Left lung (tissue), 10 donors: ENCODE measurements around the gene HS6ST2. TPM values are rescaled to one million over a fixed set of nuclear protein-coding genes. Genes with fewer than 3 reads are reported as not detected.

Experiments
- ATAC-seq: fragments of 200-7000 bp; cut with Tn5 transposase; one replicate; pipeline ENCODE4 v1.9.1; 2020; ENCODE audit warnings: moderate library complexity
- DNase-seq, 4 donors: peaks; one replicate each; pipeline ENCODE4 v3.0.0-alpha.2; 2013 to 2020
- H3K27ac ChIP-seq, 2 donors: fragments of 200-600 bp; sonication (generic) in 1 of 2; one replicate each; pipeline versions ENCODE4 v1.5.0 to v1.8.0; 2020 to 2021
- H3K27me3 ChIP-seq, 2 donors: fragments of 200-600 bp; sonication (generic) in 1 of 2; one replicate each; pipeline versions ENCODE4 v1.5.0 to v1.8.0; 2020 to 2021
- H3K36me3 ChIP-seq, 2 donors: fragments of 200-600 bp; sonication (generic) in 1 of 2; one replicate each; pipeline versions ENCODE4 v1.5.0 to v1.8.0; 2020 to 2021
- H3K4me1 ChIP-seq, 2 donors: fragments of 200-600 bp; one replicate each; pipeline ENCODE4 v1.8.0; 2021
- H3K4me3 ChIP-seq, 2 donors: fragments of 200-600 bp; sonication (generic) in 1 of 2; one replicate each; pipeline versions ENCODE4 v1.5.0 to v1.8.0; 2020 to 2021; ENCODE audit warnings: mild to moderate bottlenecking in 1 of 2
- H3K9me3 ChIP-seq, 2 donors: fragments of 200-600 bp; sonication (generic) in 1 of 2; one replicate each; pipeline versions ENCODE4 v1.5.0 to v1.8.0; 2020 to 2021
- CTCF ChIP-seq, 2 donors: fragments of 200-600 bp; sonication (generic) in 1 of 2; IDR thresholded peaks; one replicate each; pipeline versions ENCODE4 v1.5.0 to v1.8.0; 2021; ENCODE audit warnings: antibody characterized with exemption in 2 of 2
- intact Hi-C, 2 donors: fragments of 100-400 bp; cut with DNase I; formaldehyde crosslinking; loops; one replicate each; pipeline versions ENCODE4 v1.11.2 to v1.14.2; 2022
- polyA plus RNA-seq, 6 donors: library from polyadenylated mRNA; unstranded; fragments of 120-200 nt; gene quantifications; one replicate each; pipeline ENCODE4 v1.2.1, GENCODE V29; 2013; ENCODE audit not compliant: insufficient read length in 6 of 6
- total RNA-seq, 2 donors: library from RNA; stranded (reverse); fragmentation: NEBNext Ultra II Directional; extraction: Animal tissue kit (Norgen Biotek cat#: 25700); gene quantifications; one replicate each; pipeline ENCODE4 v1.2.1, GENCODE V29; 2021
- donor health status: DM: no; HTN: yes; CAD: no.
- donor health status: DM: no; HTN: no; CAD: no.

HS6ST2 gene
- total and polyA plus RNA-seq, 8 donors = 1.0 to 22.9 (median 15.2) TPM

DNA sequence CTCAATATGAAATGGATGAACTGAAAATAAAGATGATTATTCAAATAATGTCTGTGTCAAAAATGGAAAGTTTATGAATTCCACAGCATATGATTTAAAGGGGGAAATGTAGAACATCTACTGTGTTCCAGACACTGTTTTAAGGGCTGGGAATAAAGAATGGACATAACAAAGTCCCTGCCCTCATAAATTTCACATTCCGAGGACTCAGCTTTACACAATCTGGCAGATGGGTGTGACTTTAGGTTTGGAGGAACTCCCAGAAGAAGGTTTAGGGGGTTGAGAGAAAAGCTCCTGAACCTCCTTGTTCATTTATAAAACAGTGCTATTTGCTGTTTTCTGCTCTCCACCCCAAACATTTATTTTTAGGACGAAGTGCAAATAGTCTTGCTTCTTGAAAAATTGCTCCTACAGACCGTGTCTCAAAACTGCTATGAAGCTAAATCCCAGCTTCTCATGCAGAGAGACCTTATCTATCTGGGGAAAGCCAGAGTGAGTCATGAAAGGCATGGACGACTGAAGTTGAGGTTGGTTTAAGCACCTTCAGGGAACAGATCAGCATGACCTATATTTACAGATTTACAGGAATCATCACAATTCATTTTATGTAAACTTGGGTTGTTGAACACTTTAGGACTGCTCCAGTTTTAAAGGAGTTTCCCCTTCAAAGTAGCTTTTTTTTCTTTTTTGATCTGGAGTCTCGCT is 184.3 kb downstream of the HS6ST2 start:
- H3K4me1 ChIP-seq = no peaks in the 10 kb centered on the region
- no peak for TF ChIP-seq CTCF (IDR thresholded peaks at IDR 0.05)
- no peaks in the 10 kb centered on the region for H3K9me3 ChIP-seq
- no peak overlapping the region for H3K4me3 ChIP-seq
- H3K27me3 ChIP-seq = no peaks in the 10 kb centered on the region
- intact Hi-C loops = no loop called here
- DNase-seq (no peak), ATAC-seq (no peak)
- no peak overlapping the region for H3K27ac ChIP-seq
- no peaks in the 10 kb centered on the region for H3K36me3 ChIP-seq

DNA sequence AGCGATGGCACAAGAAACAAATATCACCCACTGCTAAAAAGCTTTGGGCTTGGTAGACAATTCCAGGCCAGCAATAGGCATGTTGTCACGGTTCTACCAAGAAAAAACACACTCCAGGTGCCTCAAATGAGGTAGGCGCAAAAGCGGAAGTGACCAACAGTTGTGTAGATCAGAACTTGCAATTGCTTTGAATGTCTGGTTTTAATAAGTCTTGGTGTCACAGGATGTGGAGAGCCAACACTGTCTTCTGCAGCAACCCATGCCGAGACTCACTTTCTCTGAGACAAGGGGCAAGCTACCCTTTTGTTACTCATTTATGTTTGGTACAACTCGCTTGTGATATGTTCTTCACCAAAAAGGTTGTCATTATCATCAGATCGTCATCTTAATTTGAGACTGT is 188.8 kb downstream of the HS6ST2 start:
- no peaks in the 10 kb centered on the region for H3K9me3 ChIP-seq
- DNase-seq (no peak), ATAC-seq (no peak)
- intact Hi-C loops = no loop called here
- H3K4me1 ChIP-seq = no peaks in the 10 kb centered on the region
- peaks cover 0 to 5% of the 10 kb centered on the region in 2 donors for H3K27me3 ChIP-seq
- H3K4me3 ChIP-seq = no peak overlapping the region
- no peaks in the 10 kb centered on the region for H3K36me3 ChIP-seq
- TF ChIP-seq CTCF (IDR thresholded peaks at IDR 0.05) = no peak
- H3K27ac ChIP-seq = no peak overlapping the region

DNA sequence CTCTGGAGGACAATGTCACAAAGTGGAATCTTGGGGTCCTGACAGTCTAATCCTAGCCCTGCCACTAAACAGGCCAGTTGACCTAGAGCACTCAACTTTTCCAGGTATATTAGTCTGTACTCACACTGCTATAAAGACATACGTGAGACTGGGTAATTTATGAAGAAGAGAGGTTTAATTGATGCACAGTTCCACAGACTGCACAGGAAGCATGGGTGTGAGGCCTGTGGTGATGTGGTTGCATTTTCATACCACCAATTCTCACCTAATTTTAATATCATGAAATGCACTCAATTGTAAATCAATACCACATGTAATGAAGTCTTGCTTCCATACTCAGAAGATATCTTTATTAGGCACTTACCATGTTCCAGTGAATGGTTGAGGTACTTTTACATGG is 192.0 kb downstream of the HS6ST2 start:
- DNase-seq (no peak), ATAC-seq (no peak)
- Histone ChIP-seq H3K36me3 (no peaks in the 10 kb centered on the region), H3K9me3 (no peaks in the 10 kb centered on the region), H3K4me3 (no peak overlapping the region), H3K4me1 (no peaks in the 10 kb centered on the region), H3K27ac (no peak overlapping the region), H3K27me3 (peaks cover 0 to 8% of the 10 kb centered on the region in 2 donors)
- no peak for TF ChIP-seq CTCF (IDR thresholded peaks at IDR 0.05)
- intact Hi-C loops = no loop called here

DNA sequence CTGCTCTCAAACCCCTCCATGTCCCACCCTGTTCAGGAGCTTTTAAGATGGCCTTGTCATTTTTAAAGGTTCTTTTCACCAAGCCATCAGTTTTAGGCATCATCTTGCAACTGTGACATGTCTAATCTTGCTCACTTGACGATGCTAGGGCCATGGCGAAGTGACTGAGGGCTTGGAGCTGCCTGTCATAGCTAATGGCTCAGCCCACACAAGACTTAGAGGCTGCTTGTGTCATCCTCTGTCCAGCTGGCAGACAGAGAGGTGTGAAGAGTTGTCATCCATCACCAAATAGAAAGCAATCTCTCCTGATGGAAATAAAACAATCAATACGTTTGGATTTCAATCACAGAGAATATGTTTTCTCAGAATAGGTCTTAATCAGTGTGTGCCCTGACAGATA is 194.9 kb downstream of the HS6ST2 start:
- no peaks in the 10 kb centered on the region for H3K36me3 ChIP-seq
- no peaks in the 10 kb centered on the region for H3K4me1 ChIP-seq
- no peak overlapping the region for H3K4me3 ChIP-seq
- intact Hi-C loops = no loop called here
- H3K9me3 ChIP-seq = no peaks in the 10 kb centered on the region
- TF ChIP-seq CTCF (IDR thresholded peaks at IDR 0.05) = no peak
- ATAC-seq (no peak), DNase-seq (no peak)
- H3K27me3 ChIP-seq = peaks cover 0 to 8% of the 10 kb centered on the region in 2 donors
- H3K27ac ChIP-seq = no peak overlapping the region

DNA sequence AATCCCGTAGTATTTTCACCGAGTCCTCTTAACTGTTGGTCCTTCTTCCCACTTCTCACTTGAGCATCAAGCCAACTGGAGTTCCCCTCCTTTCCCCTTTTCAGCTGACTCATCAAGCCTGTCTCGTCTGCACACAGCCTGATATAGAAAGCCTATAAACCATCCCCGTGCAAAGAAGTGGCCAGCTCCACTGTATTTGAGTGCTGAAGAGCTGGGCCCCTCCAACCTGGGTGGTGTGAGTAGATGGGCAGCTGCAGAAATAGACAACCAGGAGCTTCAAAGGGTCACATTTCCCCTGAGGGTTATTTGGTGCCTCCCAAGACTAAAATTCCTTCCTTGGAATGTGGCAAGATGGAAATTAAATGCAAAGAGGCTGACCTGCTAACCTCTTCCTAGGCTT is 199.7 kb downstream of the HS6ST2 start:
- intact Hi-C loops = no loop called here
- ATAC-seq = no peak
- H3K27me3 ChIP-seq = peaks cover 0 to 3% of the 10 kb centered on the region in 2 donors
- H3K9me3 ChIP-seq = no peaks in the 10 kb centered on the region
- no peaks in the 10 kb centered on the region for H3K4me1 ChIP-seq
- no peaks in the 10 kb centered on the region for H3K36me3 ChIP-seq
- TF ChIP-seq CTCF (IDR thresholded peaks at IDR 0.05) = no peak
- H3K4me3 ChIP-seq = no peak overlapping the region
- no peak overlapping the region for H3K27ac ChIP-seq
- no peak for DNase-seq
